ENCODE data around the gene ATP5PD. TPM values are rescaled to one million over a fixed set of nuclear protein-coding genes. Genes with fewer than 3 reads are reported as not detected.
"Not testable (repeated sequence)": the region's sequence is repeated elsewhere in the genome, so short reads cannot be mapped to it uniquely, and the experiment has no call there.

ATP5PD gene
- total RNA-seq, 1 donor from 2014 or later, result 863 TPM

GRCh38 chr17:75032720-75033280 lies 14.0 kb downstream of the ATP5PD start:
- no peak for ATAC-seq
- intact Hi-C loops (cut with DNase I), result loop anchor here (1.0 to 2.0 kb wide), 2 partner anchors 20 to 69 kb away; partner anchors contain the start of gene MRPL58
- DNase-seq (ENCODE audit: missing footprints), result no peak

GRCh38 chr17:75031972-75032719 lies 14.6 kb downstream of the ATP5PD start:
- intact Hi-C loops (cut with DNase I), result loop anchor here (1.0 to 2.0 kb wide), 2 partner anchors 19 to 69 kb away; partner anchors contain the start of gene MRPL58
- peak; percentile 81 for DNase-seq (ENCODE audit: missing footprints)
- ATAC-seq, result peak; percentile 36

- intact Hi-C loops (cut with DNase I), result no loop called here
- ATAC-seq, result no peak
- DNase-seq (ENCODE audit: missing footprints), result no peak
Measured at GRCh38 chr17:75030161-75030560, 16.6 kb downstream of the ATP5PD start.

GRCh38 chr17:75026650-75027049 lies 20.1 kb downstream of the ATP5PD start:
- ATAC-seq; intact Hi-C loops (cut with DNase I); DNase-seq (ENCODE audit: missing footprints): not testable (repeated sequence)

GRCh38 chr17:75025398-75025734 lies 21.4 kb downstream of the ATP5PD start:
- ATAC-seq; intact Hi-C loops (cut with DNase I): not testable (repeated sequence)

GRCh38 chr17:75024686-75025397 lies 21.9 kb downstream of the ATP5PD start:
- intact Hi-C loops (cut with DNase I), result no loop called here

More at GRCh38 chr17:75025398-75025734, 21.4 kb downstream of the ATP5PD start:
- DNase-seq (ENCODE audit: missing footprints), result not testable (repeated sequence)

GRCh38 chr17:75020331-75021110 lies 26.2 kb downstream of the ATP5PD start:
- intact Hi-C loops (cut with DNase I), result no loop called here
- no peak for ATAC-seq
- no peak for DNase-seq (ENCODE audit: missing footprints)

More at GRCh38 chr17:75024686-75025397, 21.9 kb downstream of the ATP5PD start:
- DNase-seq (ENCODE audit: missing footprints) (no peak), ATAC-seq (no peak)

- intact Hi-C loops (cut with DNase I), result no loop called here
- DNase-seq (ENCODE audit: missing footprints) (no peak), ATAC-seq (no peak)
Measured at GRCh38 chr17:75019710-75020109, 27.1 kb downstream of the ATP5PD start.

GRCh38 chr17:75019146-75019545 lies 27.6 kb downstream of the ATP5PD start:
- intact Hi-C loops (cut with DNase I), result no loop called here
- no peak for ATAC-seq

GRCh38 chr17:75013092-75013559 lies 33.6 kb downstream of the ATP5PD start:
- DNase-seq (ENCODE audit: missing footprints) (no peak), ATAC-seq (no peak)
- intact Hi-C loops (cut with DNase I), result loop anchor here (2.0 kb wide), 3 partner anchors 20 to 52 kb away; no protein-coding TSS in a partner anchor

More at GRCh38 chr17:75019146-75019545, 27.6 kb downstream of the ATP5PD start:
- no peak for DNase-seq (ENCODE audit: missing footprints)

- peak; percentile 87 for ATAC-seq
- peak; percentile 93 for DNase-seq (ENCODE audit: missing footprints)
- intact Hi-C loops (cut with DNase I), result loop anchor here (2.0 kb wide), 3 partner anchors 20 to 52 kb away; no protein-coding TSS in a partner anchor
Measured at GRCh38 chr17:75012346-75013091, 34.2 kb downstream of the ATP5PD start, which contains the start of gene MRPL58. MRPL58 (plus strand) TSS chr17:75012670; CDS start chr17:75012687, 17 bp downstream.

GRCh38 chr17:75012096-75012345 lies 34.7 kb downstream of the ATP5PD start:
- intact Hi-C loops (cut with DNase I), result loop anchor here (2.0 kb wide), 3 partner anchors 21 to 51 kb away; no protein-coding TSS in a partner anchor
- ATAC-seq (no peak), DNase-seq (ENCODE audit: missing footprints) (no peak)

GRCh38 chr17:75011401-75012095 lies 35.2 kb downstream of the ATP5PD start:
- DNase-seq (ENCODE audit: missing footprints), result no peak
- peak; percentile 73 for ATAC-seq
- intact Hi-C loops (cut with DNase I), result loop anchor here (2.0 kb wide), 3 partner anchors 21 to 51 kb away; no protein-coding TSS in a partner anchor

GRCh38 chr17:75010683-75011400 lies 35.9 kb downstream of the ATP5PD start:
- intact Hi-C loops (cut with DNase I), result no loop called here
- DNase-seq (ENCODE audit: missing footprints) (no peak), ATAC-seq (peak; percentile 55)

GRCh38 chr17:75009139-75009724 lies 37.5 kb downstream of the ATP5PD start:
- intact Hi-C loops (cut with DNase I), result no loop called here
- ATAC-seq, result no peak
- DNase-seq (ENCODE audit: missing footprints), result no peak

- DNase-seq (ENCODE audit: missing footprints) (no peak), ATAC-seq (no peak)
- intact Hi-C loops (cut with DNase I), result no loop called here
Measured at GRCh38 chr17:75008373-75008772, 38.4 kb downstream of the ATP5PD start.
